ENCODE data around the gene EFL1. TPM values are rescaled to one million over a fixed set of nuclear protein-coding genes. Genes with fewer than 3 reads are reported as not detected.

The EFL1 gene
- polyA plus RNA-seq, 1 of the 3 experiments (the other 2 are of a cell fraction): 12.3 TPM

DNA sequence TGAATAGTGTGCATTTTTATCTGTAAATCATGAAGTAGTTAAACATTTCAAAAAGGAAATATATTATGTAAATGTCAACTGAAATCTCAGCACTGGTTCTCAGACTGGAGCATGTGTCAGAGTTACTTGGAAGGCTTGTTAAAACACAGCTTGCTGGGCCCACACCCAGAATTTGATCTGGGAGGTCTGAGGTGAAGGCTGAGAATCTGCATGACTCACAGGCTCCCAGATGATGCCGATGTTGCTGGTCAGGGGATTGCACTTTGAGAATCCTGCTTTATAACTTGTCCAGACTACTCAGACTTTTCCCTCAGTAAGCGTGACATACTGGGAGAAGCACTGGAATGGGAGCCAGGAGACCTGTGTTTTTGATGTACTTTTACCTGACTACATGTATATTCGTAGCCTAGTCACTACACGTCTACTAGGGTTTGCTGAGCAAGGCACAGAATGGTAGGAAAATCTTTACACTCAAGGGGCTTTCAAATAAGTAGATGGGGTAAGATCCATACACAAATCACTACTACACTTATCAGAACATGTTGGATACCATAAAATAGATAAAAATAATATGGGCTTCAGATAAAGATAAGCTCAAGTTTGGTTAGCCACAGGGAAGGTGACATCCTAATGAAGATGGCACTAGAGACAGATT lies 139.7 kb downstream of the EFL1 start:
- H3K27ac ChIP-seq (ENCODE audit: low read depth in 2 of 2, low read length in 1 of 2): peak overlapping the region in 1 of 2 experiments; percentile 96; a peak in 2 of 4 replicates
- H2AFZ ChIP-seq (ENCODE audit: low read depth): no peak overlapping the region
- no peaks in the 10 kb centered on the region for H3K27me3 ChIP-seq (ENCODE audit: insufficient read depth)
- 30% methylated on average over 4 of the region's 4 CpGs for WGBS (ENCODE audit: low lambda C conversion rate)
- peak overlapping the region; percentile 31; the same call in 1 of the 2 replicates for H3K4me2 ChIP-seq
- no peaks in the 10 kb centered on the region for H3K79me2 ChIP-seq (ENCODE audit: insufficient read depth)
- no peaks in the 10 kb centered on the region for H3K9me2 ChIP-seq
- no peak overlapping the region for H3K4me3 ChIP-seq (ENCODE audit: low read depth in 2 of 2, low read length in 1 of 2)
- ChIA-PET POLR2A (interaction anchor here (0.8 kb wide), 1 partner anchor 48 kb away, joined by 3 read pairs; no protein-coding TSS in a partner anchor), CTCF (interaction anchor here (0.6 to 1.4 kb wide), 3 partner anchors 12 to 343 kb away, joined by 3 to 4 read pairs (median 3); no protein-coding TSS in a partner anchor)
- H4K20me1 ChIP-seq (ENCODE audit: insufficient read depth): no peaks in the 10 kb centered on the region
- H3K36me3 ChIP-seq (replicated peaks in 1 of 2; ENCODE audit: control insufficient read depth in 1 of 2, insufficient read depth in 2 of 2, low read length in 1 of 2): peaks cover 0 to 5% of the 10 kb centered on the region in 2 experiments
- H3F3A ChIP-seq (replicated peaks; ENCODE audit: insufficient read depth): peaks cover 16% of the 10 kb centered on the region
- H3K9me3 ChIP-seq: no peaks in the 10 kb centered on the region
- peak overlapping the region; percentile 63; the same call in 1 of the 2 replicates for H3K9ac ChIP-seq
- H3K4me1 ChIP-seq (ENCODE audit: control insufficient read depth in 1 of 2, insufficient read depth in 2 of 2, low read depth in 1 of 2, low read length in 1 of 2): peaks cover 5 to 13% of the 10 kb centered on the region in 2 experiments
- no peak for DNase-seq
- TF ChIP-seq RXRA (IDR thresholded peaks at IDR 0.05; ENCODE audit: borderline replicate concordance, low read depth): peak; percentile 64; the same call in 1 of the 2 replicates
- TF ChIP-seq TEAD4 (IDR thresholded peaks at IDR 0.05; ENCODE audit: borderline replicate concordance, insufficient read depth): peak; percentile 69; the same call in 1 of the 2 replicates
- peak; percentile 91 for TF ChIP-seq TCF12 (IDR thresholded peaks at IDR 0.05)
- no peak for TF ChIP-seq FOXM1 (IDR thresholded peaks at IDR 0.05; ENCODE audit: low read depth)
- TF ChIP-seq POLR2AphosphoS5 (IDR thresholded peaks at IDR 0.05; ENCODE audit: low read depth, low read length): peak; percentile 35; the same call in 1 of the 2 replicates
- TF ChIP-seq, protein P1, sequence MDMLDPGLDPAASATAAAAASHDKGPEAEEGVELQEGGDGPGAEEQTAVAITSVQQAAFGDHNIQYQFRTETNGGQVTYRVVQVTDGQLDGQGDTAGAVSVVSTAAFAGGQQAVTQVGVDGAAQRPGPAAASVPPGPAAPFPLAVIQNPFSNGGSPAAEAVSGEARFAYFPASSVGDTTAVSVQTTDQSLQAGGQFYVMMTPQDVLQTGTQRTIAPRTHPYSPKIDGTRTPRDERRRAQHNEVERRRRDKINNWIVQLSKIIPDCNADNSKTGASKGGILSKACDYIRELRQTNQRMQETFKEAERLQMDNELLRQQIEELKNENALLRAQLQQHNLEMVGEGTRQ (IDR thresholded peaks at IDR 0.05; ENCODE audit: borderline replicate concordance, low read depth, low read length): no peak
- TF ChIP-seq TAF1 (IDR thresholded peaks at IDR 0.05; ENCODE audit: borderline replicate concordance, low read depth, low read length): no peak
- TF ChIP-seq, protein P2, sequence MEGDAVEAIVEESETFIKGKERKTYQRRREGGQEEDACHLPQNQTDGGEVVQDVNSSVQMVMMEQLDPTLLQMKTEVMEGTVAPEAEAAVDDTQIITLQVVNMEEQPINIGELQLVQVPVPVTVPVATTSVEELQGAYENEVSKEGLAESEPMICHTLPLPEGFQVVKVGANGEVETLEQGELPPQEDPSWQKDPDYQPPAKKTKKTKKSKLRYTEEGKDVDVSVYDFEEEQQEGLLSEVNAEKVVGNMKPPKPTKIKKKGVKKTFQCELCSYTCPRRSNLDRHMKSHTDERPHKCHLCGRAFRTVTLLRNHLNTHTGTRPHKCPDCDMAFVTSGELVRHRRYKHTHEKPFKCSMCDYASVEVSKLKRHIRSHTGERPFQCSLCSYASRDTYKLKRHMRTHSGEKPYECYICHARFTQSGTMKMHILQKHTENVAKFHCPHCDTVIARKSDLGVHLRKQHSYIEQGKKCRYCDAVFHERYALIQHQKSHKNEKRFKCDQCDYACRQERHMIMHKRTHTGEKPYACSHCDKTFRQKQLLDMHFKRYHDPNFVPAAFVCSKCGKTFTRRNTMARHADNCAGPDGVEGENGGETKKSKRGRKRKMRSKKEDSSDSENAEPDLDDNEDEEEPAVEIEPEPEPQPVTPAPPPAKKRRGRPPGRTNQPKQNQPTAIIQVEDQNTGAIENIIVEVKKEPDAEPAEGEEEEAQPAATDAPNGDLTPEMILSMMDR (IDR thresholded peaks at IDR 0.05): no peak
- TF ChIP-seq GATA2 (CRISPR knock-in tag; IDR thresholded peaks at IDR 0.05): no peak
- no peak for TF ChIP-seq EZH2phosphoT487 (IDR thresholded peaks at IDR 0.05; ENCODE audit: borderline replicate concordance, low read depth)
- TF ChIP-seq, protein P3, sequence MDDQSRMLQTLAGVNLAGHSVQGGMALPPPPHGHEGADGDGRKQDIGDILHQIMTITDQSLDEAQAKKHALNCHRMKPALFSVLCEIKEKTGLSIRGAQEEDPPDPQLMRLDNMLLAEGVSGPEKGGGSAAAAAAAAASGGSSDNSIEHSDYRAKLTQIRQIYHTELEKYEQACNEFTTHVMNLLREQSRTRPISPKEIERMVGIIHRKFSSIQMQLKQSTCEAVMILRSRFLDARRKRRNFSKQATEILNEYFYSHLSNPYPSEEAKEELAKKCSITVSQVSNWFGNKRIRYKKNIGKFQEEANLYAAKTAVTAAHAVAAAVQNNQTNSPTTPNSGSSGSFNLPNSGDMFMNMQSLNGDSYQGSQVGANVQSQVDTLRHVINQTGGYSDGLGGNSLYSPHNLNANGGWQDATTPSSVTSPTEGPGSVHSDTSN (IDR thresholded peaks at IDR 0.05): peak; percentile 82
- no peak for TF ChIP-seq CHD2 (IDR thresholded peaks at IDR 0.05; ENCODE audit: low read length, partially characterized antibody)
- no peak for TF ChIP-seq RFX5 (IDR thresholded peaks at IDR 0.05; ENCODE audit: low read length)
- TF ChIP-seq EP300 (IDR thresholded peaks at IDR 0.05; ENCODE audit: borderline replicate concordance in 1 of 2, low read depth in 1 of 2, low read length in 1 of 2): peak in 1 of 2 experiments; percentile 76; a peak in 1 of 4 replicates
- TF ChIP-seq MXI1 (IDR thresholded peaks at IDR 0.05; ENCODE audit: low read depth, low read length): no peak
- no peak for TF ChIP-seq RAD21 (IDR thresholded peaks at IDR 0.05; ENCODE audit: low read length)
- TF ChIP-seq JUND (IDR thresholded peaks at IDR 0.05): peak; percentile 88
- TF ChIP-seq, protein P4, sequence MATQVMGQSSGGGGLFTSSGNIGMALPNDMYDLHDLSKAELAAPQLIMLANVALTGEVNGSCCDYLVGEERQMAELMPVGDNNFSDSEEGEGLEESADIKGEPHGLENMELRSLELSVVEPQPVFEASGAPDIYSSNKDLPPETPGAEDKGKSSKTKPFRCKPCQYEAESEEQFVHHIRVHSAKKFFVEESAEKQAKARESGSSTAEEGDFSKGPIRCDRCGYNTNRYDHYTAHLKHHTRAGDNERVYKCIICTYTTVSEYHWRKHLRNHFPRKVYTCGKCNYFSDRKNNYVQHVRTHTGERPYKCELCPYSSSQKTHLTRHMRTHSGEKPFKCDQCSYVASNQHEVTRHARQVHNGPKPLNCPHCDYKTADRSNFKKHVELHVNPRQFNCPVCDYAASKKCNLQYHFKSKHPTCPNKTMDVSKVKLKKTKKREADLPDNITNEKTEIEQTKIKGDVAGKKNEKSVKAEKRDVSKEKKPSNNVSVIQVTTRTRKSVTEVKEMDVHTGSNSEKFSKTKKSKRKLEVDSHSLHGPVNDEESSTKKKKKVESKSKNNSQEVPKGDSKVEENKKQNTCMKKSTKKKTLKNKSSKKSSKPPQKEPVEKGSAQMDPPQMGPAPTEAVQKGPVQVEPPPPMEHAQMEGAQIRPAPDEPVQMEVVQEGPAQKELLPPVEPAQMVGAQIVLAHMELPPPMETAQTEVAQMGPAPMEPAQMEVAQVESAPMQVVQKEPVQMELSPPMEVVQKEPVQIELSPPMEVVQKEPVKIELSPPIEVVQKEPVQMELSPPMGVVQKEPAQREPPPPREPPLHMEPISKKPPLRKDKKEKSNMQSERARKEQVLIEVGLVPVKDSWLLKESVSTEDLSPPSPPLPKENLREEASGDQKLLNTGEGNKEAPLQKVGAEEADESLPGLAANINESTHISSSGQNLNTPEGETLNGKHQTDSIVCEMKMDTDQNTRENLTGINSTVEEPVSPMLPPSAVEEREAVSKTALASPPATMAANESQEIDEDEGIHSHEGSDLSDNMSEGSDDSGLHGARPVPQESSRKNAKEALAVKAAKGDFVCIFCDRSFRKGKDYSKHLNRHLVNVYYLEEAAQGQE (IDR thresholded peaks at IDR 0.05; ENCODE audit: low read depth, low read length): no peak
- TF ChIP-seq, protein P5, sequence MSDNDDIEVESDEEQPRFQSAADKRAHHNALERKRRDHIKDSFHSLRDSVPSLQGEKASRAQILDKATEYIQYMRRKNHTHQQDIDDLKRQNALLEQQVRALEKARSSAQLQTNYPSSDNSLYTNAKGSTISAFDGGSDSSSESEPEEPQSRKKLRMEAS (IDR thresholded peaks at IDR 0.05; ENCODE audit: low read depth): peak; percentile 71
- TF ChIP-seq, protein P6, sequence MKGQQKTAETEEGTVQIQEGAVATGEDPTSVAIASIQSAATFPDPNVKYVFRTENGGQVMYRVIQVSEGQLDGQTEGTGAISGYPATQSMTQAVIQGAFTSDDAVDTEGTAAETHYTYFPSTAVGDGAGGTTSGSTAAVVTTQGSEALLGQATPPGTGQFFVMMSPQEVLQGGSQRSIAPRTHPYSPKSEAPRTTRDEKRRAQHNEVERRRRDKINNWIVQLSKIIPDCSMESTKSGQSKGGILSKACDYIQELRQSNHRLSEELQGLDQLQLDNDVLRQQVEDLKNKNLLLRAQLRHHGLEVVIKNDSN (IDR thresholded peaks at IDR 0.05; ENCODE audit: borderline replicate concordance, low read depth): no peak
- TF ChIP-seq, protein P7, sequence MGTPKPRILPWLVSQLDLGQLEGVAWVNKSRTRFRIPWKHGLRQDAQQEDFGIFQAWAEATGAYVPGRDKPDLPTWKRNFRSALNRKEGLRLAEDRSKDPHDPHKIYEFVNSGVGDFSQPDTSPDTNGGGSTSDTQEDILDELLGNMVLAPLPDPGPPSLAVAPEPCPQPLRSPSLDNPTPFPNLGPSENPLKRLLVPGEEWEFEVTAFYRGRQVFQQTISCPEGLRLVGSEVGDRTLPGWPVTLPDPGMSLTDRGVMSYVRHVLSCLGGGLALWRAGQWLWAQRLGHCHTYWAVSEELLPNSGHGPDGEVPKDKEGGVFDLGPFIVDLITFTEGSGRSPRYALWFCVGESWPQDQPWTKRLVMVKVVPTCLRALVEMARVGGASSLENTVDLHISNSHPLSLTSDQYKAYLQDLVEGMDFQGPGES (IDR thresholded peaks at IDR 0.05; ENCODE audit: low read depth, low read length): no peak
- TF ChIP-seq ELF1 (IDR thresholded peaks at IDR 0.05): no peak
- TF ChIP-seq NFIC (IDR thresholded peaks at IDR 0.05; ENCODE audit: borderline replicate concordance): peak; percentile 71
